HG02973 (cell line): ENCODE data around the gene HK3.
"Not testable (repeated sequence)": the region's sequence is repeated elsewhere in the genome, so short reads cannot be mapped to it uniquely, and the experiment has no call there.

Source experiments
- ATAC-seq: cut with Tn5 transposase; IDR thresholded peaks from one replicate; pipeline ENCODE4 v1.9.1; 2021; ENCODE audit warnings: moderate library complexity; ENCODE audit not compliant: unreplicated experiment

The HK3 gene

GRCh38 chr5:176870644-176871043 is 28.5 kb downstream of the HK3 start:
- not testable (repeated sequence) for ATAC-seq

GRCh38 chr5:176870110-176870591 is 29.0 kb downstream of the HK3 start:
- ATAC-seq, result no peak

GRCh38 chr5:176869501-176870109 is 29.5 kb downstream of the HK3 start:
- ATAC-seq, result no peak

GRCh38 chr5:176868731-176869130 is 30.4 kb downstream of the HK3 start:
- no peak for ATAC-seq

- no peak for ATAC-seq
Measured at GRCh38 chr5:176868126-176868525, 31.0 kb downstream of the HK3 start.

- no peak for ATAC-seq
Measured at GRCh38 chr5:176866707-176867310, 32.3 kb downstream of the HK3 start.

- ATAC-seq, result no peak
Measured at GRCh38 chr5:176865964-176866363, 33.2 kb downstream of the HK3 start.

- ATAC-seq, result no peak
Measured at GRCh38 chr5:176864755-176865154, 34.4 kb downstream of the HK3 start.

GRCh38 chr5:176863765-176864098 is 35.4 kb downstream of the HK3 start:
- ATAC-seq, result no peak

GRCh38 chr5:176863041-176863764 is 35.9 kb downstream of the HK3 start:
- ATAC-seq, result no peak

GRCh38 chr5:176862330-176862995 is 36.7 kb downstream of the HK3 start:
- no peak for ATAC-seq

- ATAC-seq, result no peak
Measured at GRCh38 chr5:176861276-176861675, 37.9 kb downstream of the HK3 start.

GRCh38 chr5:176860381-176860780 is 38.8 kb downstream of the HK3 start:
- no peak for ATAC-seq

- ATAC-seq, result no peak
Measured at GRCh38 chr5:176859916-176860315, 39.2 kb downstream of the HK3 start.

- no peak for ATAC-seq
Measured at GRCh38 chr5:176857894-176858273, 41.3 kb downstream of the HK3 start.

GRCh38 chr5:176857216-176857893 is 41.8 kb downstream of the HK3 start:
- ATAC-seq, result no peak

- no peak for ATAC-seq
Measured at GRCh38 chr5:176856746-176857145, 42.4 kb downstream of the HK3 start.

- no peak for ATAC-seq
Measured at GRCh38 chr5:176855598-176855997, 43.5 kb downstream of the HK3 start.

GRCh38 chr5:176854164-176854563 is 45.0 kb downstream of the HK3 start:
- no peak for ATAC-seq

- ATAC-seq, result no peak
Measured at GRCh38 chr5:176853151-176853778, 45.9 kb downstream of the HK3 start.
